Hypothalamus (tissue), 51 donors: ENCODE measurements around the gene GPR37L1.
"Not testable (repeated sequence)": the region's sequence is repeated elsewhere in the genome, so short reads cannot be mapped to it uniquely, and the experiment has no call there.

Experiments
- DNase-seq, 51 donors: peaks; one replicate each; lab custom pipeline; 2025; lab: John Stamatoyannopoulos, UW

Gene GPR37L1

DNA sequence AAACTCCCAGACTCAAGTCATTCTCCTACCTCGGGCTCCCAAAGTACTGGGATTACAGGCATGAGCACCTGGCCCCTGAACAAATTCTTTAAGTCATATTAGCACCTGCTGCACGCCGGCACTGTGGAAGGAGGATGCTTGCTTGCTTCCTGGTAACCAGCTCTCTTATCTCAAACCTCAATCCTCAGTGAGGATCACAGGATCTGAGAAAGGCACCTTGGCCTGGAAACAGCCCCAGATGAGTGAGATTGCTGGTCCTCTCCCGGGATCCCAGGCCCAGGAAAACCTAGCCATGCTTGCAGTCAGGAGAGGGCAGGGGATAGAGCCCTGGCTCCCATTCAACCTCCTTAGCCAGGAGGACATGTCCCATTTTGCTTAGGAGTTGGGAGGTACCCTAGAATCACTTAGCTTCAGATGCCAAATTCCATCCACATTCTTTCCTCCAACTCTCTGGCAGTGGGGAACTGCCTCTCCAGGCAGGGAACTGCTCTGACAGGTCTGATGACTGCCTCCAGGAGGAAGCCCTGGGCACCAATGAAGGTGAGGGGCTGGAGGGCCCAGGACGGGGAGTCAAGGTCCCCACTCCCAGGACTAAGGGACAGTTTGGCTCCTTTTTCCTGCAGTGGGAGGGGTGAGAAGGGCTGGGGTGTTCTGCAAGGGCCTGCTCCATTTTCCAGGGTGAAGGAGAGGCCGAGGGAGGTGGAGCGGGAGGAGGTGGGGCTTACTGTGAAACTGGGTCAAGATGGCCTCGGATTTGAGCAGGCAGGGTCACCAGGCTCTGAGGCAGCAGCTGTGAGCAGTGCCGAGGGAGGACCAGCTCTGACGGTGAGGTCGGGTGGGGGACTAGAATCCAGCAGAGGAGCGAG is 9.5 kb downstream of the GPR37L1 start:
- peak in 40 of 51 donors; percentile 14 to 84 (median 68) for DNase-seq

DNA sequence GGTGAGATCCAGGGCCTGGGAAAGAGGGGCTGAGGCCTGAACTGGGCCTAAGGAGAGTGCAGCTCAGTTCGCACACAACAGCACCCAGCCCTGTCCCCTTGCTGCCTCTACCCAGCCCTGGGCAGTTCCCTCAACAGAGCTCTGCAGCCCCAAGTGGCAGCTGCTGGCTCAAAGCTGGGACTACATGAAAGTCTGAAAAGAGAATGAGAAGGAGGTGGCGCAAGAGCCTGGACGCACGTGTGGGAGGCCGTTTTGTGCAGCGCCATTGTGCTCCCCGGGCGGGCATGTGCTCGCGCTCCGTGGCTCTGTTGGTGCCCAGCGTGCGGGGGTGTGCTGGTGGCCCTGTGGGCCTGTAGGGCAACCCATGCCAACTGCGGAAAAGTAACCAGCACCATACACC is 10.3 kb downstream of the GPR37L1 start:
- DNase-seq = peak in 46 of 51 donors; percentile 24 to 90 (median 76)

DNA sequence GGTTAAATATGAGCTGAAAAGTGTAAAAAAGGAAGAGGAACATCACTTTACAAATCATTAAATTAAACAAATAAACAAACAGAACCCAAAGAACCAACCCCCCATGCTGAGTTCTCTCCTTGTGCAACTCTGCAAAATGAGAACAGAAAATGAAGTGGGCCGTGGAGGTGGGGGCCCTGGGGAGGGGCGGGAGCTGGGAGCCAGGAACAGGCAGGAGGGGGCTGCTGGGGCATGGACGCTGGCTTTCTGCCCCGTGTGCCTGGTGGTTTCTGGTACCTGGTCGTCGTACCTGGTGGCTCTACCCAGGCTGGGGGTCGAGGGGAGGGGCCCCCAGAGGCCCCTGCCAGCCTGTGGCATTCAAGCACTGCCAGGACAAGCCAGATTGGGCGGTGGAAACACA is 10.8 kb downstream of the GPR37L1 start:
- DNase-seq = peak in 2 of 51 donors; percentile 25 to 32

DNA sequence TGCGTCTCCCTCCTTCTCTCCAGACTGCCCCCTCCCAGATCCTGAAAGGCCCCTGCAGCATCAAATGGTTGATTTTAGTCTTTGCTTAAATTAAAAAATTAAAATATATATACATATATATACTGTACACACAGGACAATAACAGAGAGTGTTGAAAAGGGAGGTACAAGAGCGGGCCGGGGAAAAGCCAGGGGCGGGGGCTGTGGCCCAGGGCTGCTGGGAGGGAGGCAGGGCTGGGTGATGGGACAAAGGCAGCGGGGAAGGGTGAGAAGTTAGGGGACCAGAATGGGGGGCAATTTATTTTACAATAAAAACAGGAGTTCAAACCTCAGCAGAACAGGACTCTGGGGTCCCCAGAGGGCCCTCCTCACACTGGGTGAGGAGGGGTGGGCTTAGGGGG is 11.3 kb downstream of the GPR37L1 start:
- no peak for DNase-seq

DNA sequence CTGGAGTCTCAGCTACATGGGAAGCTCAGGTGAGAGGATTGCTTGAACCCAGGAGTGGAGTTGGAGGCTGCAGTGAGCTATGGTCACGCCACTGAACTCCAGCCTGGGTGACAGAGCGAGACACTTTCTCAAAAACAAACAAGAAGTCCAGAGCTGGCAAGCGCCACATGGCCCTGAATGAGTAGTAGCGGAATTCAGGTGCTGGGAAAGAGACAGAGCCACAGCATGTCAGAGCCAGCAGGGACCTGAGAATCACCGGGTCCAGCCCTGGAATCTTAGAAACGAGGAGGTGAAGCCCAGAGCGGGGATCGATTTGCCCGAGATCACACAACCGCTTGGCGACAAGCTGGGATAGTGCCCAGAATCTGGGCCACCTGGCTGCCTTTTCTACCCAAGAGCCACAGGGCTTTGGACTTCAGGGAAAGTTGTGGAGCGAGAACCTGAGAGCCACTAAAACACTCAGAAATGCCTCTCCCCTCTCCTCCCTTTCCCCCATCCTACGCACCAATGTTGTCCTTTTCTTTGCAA is 12.0 kb downstream of the GPR37L1 start:
- peak in 1 of 51 donors; percentile 37 for DNase-seq

DNA sequence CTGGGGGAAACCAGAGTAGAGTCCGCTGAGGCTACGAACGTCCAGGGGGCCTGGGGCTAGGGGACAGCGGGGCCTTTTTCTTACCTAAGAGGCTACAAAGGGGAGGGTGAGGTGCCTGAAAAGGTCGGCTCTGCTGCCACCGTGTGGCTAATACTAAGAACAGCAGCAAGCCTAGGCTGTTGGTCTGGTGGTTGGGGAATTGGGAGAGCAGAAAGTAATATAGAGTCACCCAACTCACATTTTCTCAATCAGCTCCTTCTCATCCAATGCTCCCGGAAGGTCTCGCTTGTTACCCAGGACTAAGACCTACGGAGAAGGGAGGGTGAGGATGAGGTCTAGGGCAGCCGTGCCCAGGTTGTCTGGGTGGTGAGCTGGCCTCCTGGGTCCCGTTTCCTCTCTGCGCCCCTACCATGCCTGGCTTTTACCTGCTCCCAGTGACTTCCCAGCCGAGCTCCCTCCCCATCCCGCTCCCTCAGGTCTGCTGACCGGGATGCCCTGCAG is 12.6 kb downstream of the GPR37L1 start:
- DNase-seq = peak in 43 of 51 donors; percentile 23 to 84 (median 54)

DNA sequence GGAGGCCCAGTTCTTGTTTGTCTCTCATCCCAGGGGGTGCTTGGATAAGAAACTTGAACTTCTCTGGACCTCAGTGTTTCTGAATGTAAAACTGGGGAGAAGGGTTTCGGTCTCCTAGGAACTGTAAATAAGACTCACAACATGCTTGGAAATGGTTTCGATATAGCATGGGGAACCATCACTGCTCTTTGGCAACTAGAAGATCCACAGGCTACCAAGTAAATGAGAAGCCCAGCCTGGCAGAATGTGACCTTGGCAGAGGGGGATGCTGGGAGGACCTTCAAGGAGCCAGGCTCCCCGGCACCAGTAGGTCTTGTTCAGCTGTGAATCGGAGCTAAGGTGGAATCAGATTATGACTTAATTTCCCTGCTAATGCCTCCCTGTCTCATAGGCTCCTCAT is 18.1 kb downstream of the GPR37L1 start:
- DNase-seq = no peak

DNA sequence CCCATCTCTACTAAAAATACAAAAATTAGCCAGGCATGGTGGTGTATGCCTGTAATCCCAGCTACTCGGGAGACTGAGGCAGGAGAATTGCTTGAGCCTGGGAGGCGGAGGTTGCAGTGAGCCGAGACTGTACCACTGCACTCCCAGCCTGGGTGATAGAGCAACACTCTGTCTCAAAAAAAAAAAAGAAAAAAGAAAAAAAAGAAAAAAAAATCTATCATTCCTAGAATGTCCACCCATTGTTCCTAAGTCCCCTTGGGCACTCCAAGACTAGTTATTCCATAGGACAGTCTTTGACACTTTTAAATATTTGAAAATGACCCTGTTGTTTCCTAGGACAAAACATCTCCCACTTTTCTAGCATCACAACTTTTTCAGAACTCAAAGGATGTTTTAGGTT is 18.8 kb downstream of the GPR37L1 start:
- DNase-seq = not testable (repeated sequence)

DNA sequence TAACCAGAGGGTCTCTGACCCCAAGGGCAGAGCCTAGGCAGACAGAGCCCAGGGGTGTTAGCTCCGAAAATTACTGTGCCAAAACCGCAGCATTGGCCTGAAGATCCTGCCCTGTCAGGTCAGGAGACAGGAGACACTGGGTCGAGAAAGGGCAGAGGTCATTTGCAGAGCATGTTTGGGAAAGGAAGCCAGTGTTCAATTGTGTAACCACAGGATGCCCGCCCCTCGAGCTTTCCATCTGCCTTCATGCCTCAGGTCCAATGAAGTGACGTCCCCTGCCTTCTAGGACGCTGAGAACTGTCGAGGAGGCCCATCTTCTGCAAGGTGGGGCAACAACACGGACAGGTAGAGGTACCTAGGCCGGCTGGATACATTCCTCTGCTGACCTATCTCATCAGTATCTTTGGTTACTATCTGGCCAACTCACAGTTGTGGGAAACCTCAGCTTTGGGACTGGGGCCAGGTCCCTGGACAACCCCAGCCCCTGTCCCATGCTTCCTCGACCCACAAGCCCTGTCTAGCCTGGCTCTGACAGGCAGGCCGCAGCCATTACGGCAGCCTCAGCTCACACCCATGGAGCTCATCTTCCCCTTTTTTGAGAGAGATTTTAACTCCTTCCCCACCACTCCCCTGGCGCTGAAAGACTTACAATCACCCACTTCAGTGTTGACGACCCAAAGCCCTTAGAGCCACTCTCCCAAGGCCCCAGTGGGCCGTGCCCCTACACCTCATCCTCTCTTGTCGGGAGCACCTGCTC is 20.5 kb downstream of the GPR37L1 start:
- DNase-seq = peak in 10 of 51 donors; percentile 32 to 62 (median 44)

DNA sequence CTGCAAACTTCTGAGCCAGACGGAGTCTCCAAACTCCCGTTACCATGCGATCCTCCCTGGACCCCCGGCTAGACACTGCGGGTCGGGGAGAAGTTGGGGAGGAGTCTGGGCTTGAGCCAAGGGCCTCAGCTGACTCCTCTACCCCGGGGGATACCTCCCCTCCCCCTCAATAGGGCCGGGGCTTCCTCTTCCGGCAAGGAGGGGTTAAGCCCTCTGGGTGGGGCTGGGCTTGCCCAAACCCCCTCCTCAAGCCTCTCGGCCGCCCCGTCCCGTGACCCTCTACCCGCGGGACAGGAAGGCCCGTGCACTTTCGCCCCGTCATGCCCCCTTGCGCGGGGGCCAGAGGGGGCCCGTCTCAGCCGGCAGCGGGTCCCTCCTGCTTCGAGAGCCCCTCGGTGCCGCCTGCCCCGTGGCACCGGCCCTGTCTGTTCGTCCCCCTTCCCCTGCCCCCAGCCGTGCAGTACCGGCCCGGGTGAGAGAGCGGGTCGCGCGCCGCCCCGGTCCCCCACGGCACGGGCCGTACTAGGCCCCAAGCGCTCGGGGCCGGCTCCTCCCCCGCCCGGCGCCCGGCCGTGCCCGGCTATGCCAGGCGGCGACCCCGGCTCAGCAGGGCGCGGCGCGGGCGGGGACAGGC is 21.2 kb downstream of the GPR37L1 start:
- DNase-seq = peak in 10 of 51 donors; percentile 27 to 63 (median 54)

DNA sequence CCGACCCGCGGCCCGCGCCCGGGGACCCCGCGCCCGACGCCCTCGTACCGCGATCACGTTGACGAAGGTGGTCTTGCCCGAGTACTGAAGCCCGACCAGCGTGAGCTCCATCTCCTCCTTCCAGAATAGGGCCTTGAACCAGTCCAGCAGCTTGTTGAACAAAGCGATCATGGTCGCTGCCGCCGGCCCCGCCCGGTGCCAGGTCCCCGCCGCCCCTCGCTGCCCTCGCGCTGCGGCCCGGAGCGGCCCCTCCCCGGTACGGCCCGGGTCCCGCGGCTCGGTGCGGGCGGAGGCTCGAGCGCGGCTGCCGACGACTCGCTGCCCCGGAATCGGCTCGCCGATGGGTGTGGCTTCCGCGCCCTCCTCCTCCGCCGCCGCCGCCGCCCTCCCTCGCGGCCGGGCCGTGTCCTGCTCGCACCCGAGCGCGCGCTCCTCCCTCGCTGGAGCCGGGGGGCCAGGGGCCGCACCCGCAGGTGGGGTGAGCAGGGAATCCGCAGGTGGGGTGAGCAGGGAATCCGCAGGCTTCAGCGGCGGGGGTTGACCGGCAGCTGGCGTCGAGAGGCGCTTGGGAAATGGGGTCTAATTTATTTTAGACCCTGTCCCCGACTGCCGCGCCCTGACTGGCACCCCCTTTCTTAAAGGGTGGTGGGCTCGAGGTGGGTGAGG is 21.8 kb downstream of the GPR37L1 start, which contains the start of gene ARL8A:
TSS of gene ARL8A (minus strand) at position 336 of the 666 bp plus-strand sequence. CDS start at position 171, 165 bp downstream.
- peak in 46 of 51 donors; percentile 17 to 83 (median 60) for DNase-seq

DNA sequence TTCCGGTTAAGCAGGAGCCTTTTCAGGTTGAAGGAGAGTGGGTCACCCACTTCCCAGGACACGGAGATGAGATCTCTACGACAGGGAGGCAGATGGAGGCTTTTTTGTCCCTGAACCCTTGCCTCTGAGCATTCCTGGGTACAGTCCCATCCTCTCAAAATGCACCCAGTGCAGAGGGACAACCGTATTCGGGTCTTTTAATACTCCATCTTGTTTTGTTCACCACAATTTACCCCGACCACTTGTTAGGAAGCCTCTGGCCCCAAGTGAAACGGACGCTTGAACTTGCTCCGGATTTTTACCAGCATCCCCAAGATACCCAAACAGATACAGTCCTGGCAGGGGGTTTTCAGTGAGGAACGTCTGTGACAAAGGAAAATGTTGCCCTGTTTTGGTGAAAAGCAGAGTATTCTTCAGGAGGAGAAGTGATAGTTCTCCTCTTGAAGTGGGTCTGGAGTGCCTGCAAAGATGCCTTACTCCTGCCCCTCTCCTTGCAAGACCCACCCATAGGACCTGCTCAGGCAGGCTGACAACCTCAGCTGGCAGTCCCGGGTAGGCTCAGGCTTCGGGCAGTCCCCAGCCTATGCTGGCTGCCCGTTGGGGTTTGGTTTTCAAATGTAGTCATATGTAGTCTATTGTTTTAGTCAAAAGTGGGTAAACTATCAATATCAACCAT is 22.5 kb downstream of the GPR37L1 start:
- peak in 4 of 51 donors; percentile 27 to 54 (median 50) for DNase-seq

DNA sequence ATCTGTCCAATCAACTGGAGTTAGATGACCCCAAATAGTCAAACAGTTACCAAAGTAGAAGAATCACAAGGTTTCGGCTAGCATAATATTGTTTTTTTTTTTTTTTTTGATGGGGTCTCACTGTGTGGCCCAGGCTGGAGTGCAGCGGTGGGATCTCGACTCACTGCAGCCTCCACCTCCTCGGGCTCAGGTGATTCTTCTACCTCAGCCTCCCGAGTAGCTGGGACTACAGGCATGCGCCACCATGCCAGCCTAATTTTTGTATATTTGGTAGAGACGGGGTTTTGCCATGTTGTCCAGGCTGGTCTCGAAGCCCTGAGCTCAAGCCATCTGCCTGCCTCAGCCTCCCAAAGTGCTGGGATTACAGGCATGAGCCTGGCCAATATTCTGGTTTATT is 23.0 kb downstream of the GPR37L1 start:
- DNase-seq = not testable (repeated sequence)

DNA sequence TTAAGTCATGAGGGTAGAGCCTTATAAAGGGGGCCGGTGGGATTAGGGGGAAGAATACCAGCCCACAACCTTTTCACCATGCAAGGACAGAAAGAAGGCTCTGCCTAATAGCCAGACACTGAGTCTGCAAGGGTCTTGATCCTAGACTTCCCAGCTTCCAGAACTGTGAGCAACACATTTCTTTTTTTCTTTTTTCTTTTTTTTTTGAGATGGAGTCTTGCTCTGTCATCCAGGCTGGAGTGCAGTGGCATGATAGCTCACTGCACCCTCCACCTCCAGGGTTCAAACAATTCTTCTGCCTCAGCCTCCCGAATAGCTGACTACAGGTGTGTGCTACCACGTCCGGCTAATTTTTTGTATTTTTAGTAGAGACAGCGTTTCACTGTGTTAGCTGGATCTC is 23.6 kb downstream of the GPR37L1 start:
- DNase-seq = no peak

DNA sequence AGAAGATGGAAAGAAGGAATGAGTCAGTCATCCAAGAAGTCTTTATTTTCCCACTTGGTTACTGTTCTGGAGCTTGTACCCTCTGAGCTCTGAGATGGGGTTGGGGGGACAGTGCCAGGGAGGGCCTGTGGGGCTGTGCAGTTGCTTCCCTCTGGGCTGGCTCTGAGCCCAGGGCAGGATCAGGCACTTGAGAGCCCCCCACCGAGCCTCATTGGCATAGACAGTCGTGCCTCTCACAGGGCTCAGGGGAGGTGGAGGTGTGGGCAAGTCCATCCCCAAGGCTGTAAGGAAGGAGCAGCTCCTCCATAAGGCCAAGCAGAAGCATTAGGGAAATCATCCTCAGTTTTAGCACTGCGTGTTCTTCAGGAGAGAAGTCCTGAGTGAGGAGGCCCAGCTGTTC is 24.3 kb downstream of the GPR37L1 start:
- no peak for DNase-seq

DNA sequence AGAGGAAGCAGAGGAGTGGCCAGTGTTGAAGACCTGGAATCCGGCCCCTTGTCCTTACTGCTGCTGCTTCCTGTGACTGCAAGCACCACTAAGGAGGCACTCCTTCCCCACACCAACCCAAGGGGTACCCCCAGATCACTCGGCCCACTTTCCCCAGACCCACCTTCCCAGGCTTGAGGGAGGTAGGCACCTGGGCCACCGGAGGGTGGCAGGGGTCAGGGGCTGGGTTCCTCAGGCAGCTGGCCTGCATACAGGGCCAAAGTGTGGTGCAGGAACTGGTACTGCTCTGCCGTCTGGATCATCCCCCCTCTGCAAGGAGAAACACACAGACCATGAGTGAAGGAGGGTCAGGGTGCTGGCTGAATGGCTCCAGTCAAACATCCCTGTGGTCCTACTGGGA is 25.7 kb downstream of the GPR37L1 start:
- no peak for DNase-seq

DNA sequence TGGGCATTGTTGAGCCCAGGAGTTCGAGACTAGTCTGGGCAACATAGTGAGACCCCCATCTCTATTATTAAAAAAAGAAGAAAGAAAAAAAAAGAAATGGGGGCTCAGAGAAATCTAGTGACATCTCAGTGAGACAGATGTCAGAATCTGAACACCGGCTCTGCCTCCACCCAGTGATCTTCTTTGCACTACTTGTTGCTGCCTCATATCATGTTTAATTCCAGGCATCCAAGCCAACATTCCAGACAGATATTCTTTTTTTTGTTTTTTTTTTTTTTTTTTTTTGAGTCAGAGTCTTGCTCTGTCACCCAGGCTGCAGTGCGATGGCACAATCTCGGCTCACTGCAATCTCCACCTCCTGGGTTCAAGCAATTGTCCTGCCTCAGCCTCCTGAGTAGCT is 26.8 kb downstream of the GPR37L1 start:
- DNase-seq = no peak

DNA sequence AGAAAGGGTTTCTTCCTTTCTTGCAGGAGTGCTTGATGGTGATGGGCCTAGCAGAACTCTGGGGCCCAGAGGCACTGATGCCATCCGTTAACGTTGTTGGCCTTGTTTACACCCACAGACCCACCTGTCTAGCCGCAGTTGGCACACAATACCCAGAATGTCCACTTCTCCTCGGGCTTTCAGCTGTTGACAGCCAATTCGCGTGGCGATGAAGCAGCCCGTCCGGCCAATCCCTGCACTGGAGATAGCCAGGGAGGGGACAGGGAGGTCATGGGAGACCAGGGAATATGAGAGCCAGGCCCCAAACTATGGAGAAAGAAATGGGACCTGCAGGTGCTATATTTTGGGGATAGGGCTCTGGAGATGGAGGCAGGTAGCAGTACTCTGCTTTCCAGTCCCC is 27.5 kb downstream of the GPR37L1 start:
- DNase-seq = no peak

DNA sequence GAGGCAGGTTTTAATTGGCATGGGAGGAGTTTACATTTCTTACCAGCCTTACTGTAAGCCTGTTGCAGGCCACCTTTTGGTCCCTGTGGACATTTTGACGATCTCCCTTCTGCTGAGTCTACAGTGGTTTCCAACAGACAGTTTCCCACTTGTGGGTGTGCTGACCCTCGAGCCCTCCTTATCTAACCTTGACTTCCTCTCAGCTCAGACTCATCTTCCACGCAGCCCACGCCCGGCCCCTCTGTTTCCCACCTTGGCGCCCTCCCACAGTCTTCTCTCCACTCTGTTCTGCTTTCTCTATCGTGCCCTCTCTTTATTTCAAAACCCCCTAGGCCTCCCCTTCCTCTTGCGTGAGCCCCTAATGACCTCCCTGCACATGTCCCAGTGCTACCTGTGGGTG is 27.9 kb downstream of the GPR37L1 start:
- no peak for DNase-seq
